Measurements from ENCODE around the gene IMP4. TPM values are rescaled to one million over a fixed set of nuclear protein-coding genes. Genes with fewer than 3 reads are reported as not detected.

The IMP4 gene
- polyA plus RNA-seq, 1 donor (not counting 4 experiments of a cell fraction or from before 2014, with no cell fraction given): 75.8 TPM

- no peaks in the 10 kb centered on the region for H3K27me3 ChIP-seq (ENCODE audit: control insufficient read depth, extremely low read depth, insufficient read depth, low read length)
- H3K4me3 ChIP-seq (ENCODE audit: control insufficient read depth in 2 of 3, extremely low read depth in 1 of 3, insufficient read depth in 2 of 3, low read depth in 1 of 3, low read length in 3 of 3): no peak overlapping the region
- FAIRE-seq: no peak
- no peak overlapping the region for H2AFZ ChIP-seq (ENCODE audit: control insufficient read depth, low read length)
- TF ChIP-seq EZH2 (IDR thresholded peaks at IDR 0.05; ENCODE audit: low read length) (no peak), CTCF (optimal IDR thresholded peaks at IDR 0.05 in 1 of 3, IDR thresholded peaks at IDR 0.05 in 1 of 3, conservative IDR thresholded peaks at IDR 0.05 in 1 of 3; ENCODE audit: extremely low read depth in 1 of 3, insufficient read depth in 2 of 3, low read length in 3 of 3) (no peak)
- H4K20me1 ChIP-seq (ENCODE audit: control insufficient read depth, extremely low read depth, insufficient read depth, low read length): no peaks in the 10 kb centered on the region
- DNase-seq (ENCODE audit: low read depth, low spot score): no peak
- H3K9ac ChIP-seq (ENCODE audit: control insufficient read depth, extremely low read depth, insufficient read depth, low read length): no peak overlapping the region
- H3K36me3 ChIP-seq (ENCODE audit: control insufficient read depth in 2 of 2, extremely low read depth in 1 of 2, insufficient read depth in 2 of 2, low read length in 2 of 2): peaks cover 26 to 41% of the 10 kb centered on the region in 2 experiments
- H3K79me2 ChIP-seq (ENCODE audit: control insufficient read depth, insufficient read depth, low read length): peaks cover 39% of the 10 kb centered on the region
- H3K27ac ChIP-seq (ENCODE audit: control insufficient read depth, insufficient read depth, low read length): no peak overlapping the region
- dilution Hi-C loops (cut with MboI; ENCODE audit: extremely low pct_ligation_motif_present, low sequenced_read_pairs): no loop called here
- no peaks in the 10 kb centered on the region for H3K9me3 ChIP-seq (ENCODE audit: control insufficient read depth, low read depth, low read length)
- H3K9me1 ChIP-seq (ENCODE audit: control insufficient read depth, extremely low read depth, insufficient read depth, low read length): no peaks in the 10 kb centered on the region
- H3K4me2 ChIP-seq (ENCODE audit: control insufficient read depth, extremely low read depth, insufficient read depth, low read depth, low read length): no peak overlapping the region
- H3K4me1 ChIP-seq (ENCODE audit: control insufficient read depth, extremely low read depth, insufficient read depth, low read length): peaks cover 8% of the 10 kb centered on the region
These were observed 2.4 kb downstream of the IMP4 start for GRCh38 chr2:130345091-130345490.

GRCh38 chr2:130345611-130346010, 2.9 kb downstream of the IMP4 start:
- dilution Hi-C loops (cut with MboI; ENCODE audit: extremely low pct_ligation_motif_present, low sequenced_read_pairs): no loop called here
- FAIRE-seq: no peak
- H3K36me3 ChIP-seq (ENCODE audit: control insufficient read depth in 2 of 2, extremely low read depth in 1 of 2, insufficient read depth in 2 of 2, low read length in 2 of 2): peaks cover 26 to 39% of the 10 kb centered on the region in 2 experiments

More at GRCh38 chr2:130345611-130346010, 2.9 kb downstream of the IMP4 start:
- no peak overlapping the region for H3K27ac ChIP-seq (ENCODE audit: control insufficient read depth, insufficient read depth, low read length)
- H2AFZ ChIP-seq (ENCODE audit: control insufficient read depth, low read length): no peak overlapping the region
- no peaks in the 10 kb centered on the region for H3K9me1 ChIP-seq (ENCODE audit: control insufficient read depth, extremely low read depth, insufficient read depth, low read length)
- H3K9me3 ChIP-seq (ENCODE audit: control insufficient read depth, low read depth, low read length): no peaks in the 10 kb centered on the region
- H3K4me3 ChIP-seq (ENCODE audit: control insufficient read depth in 2 of 3, extremely low read depth in 1 of 3, insufficient read depth in 2 of 3, low read depth in 1 of 3, low read length in 3 of 3): no peak overlapping the region
- H3K9ac ChIP-seq (ENCODE audit: control insufficient read depth, extremely low read depth, insufficient read depth, low read length): no peak overlapping the region
- no peak for DNase-seq (ENCODE audit: low read depth, low spot score)
- no peak overlapping the region for H3K4me2 ChIP-seq (ENCODE audit: control insufficient read depth, extremely low read depth, insufficient read depth, low read depth, low read length)
- no peaks in the 10 kb centered on the region for H3K27me3 ChIP-seq (ENCODE audit: control insufficient read depth, extremely low read depth, insufficient read depth, low read length)
- H3K79me2 ChIP-seq (ENCODE audit: control insufficient read depth, insufficient read depth, low read length): peaks cover 39% of the 10 kb centered on the region
- no peaks in the 10 kb centered on the region for H4K20me1 ChIP-seq (ENCODE audit: control insufficient read depth, extremely low read depth, insufficient read depth, low read length)
- no peak for TF ChIP-seq EZH2 (IDR thresholded peaks at IDR 0.05; ENCODE audit: low read length)
- no peak for TF ChIP-seq CTCF (optimal IDR thresholded peaks at IDR 0.05 in 1 of 3, IDR thresholded peaks at IDR 0.05 in 1 of 3, conservative IDR thresholded peaks at IDR 0.05 in 1 of 3; ENCODE audit: extremely low read depth in 1 of 3, insufficient read depth in 2 of 3, low read length in 3 of 3)
- peaks cover 8% of the 10 kb centered on the region for H3K4me1 ChIP-seq (ENCODE audit: control insufficient read depth, extremely low read depth, insufficient read depth, low read length)

Measured in keratinocyte (primary cell).